Hepatocyte (in vitro differentiated cells): ENCODE data around the gene REST. TPM values are rescaled to one million over a fixed set of nuclear protein-coding genes. Genes with fewer than 3 reads are reported as not detected.

Experiments
- DNase-seq: peaks from one replicate; pipeline ENCODE4 v3.0.0-alpha.2; 2016; ENCODE audit warnings: low spot score
- H2AFZ ChIP-seq: fragments of 200-600 bp; sonication (generic); 2 replicates; pipeline ENCODE4 v1.6.0; 2016; ENCODE audit warnings: antibody characterized with exemption, mild to moderate bottlenecking
- H3K27ac ChIP-seq: fragments of 200-600 bp; sonication (generic); 2 replicates; pipeline ENCODE4 v1.5.1; 2016; ENCODE audit warnings: mild to moderate bottlenecking
- H3K27me3 ChIP-seq: fragments of 200-600 bp; sonication (generic); 2 replicates; pipeline ENCODE4 v1.6.1; 2016
- H3K36me3 ChIP-seq: fragments of 200-600 bp; sonication (generic); replicated peaks from 2 replicates; pipeline ENCODE4 v1.5.1; 2016; ENCODE audit warnings: low read depth; ENCODE audit not compliant: insufficient read depth
- H3K4me1 ChIP-seq: fragments of 200-600 bp; sonication (generic); 2 replicates; pipeline ENCODE4 v1.5.1; 2016; ENCODE audit warnings: mild to moderate bottlenecking, moderate library complexity; ENCODE audit not compliant: insufficient read depth
- H3K4me2 ChIP-seq: fragments of 200-600 bp; sonication (generic); 2 replicates; pipeline ENCODE4 v1.6.0; 2016
- H3K4me3 ChIP-seq: fragments of 200-600 bp; sonication (generic); 2 replicates; pipeline ENCODE4 v1.5.1; 2016; ENCODE audit warnings: mild to moderate bottlenecking
- H3K79me2 ChIP-seq: fragments of 200-600 bp; sonication (generic); 2 replicates; pipeline ENCODE4 v1.6.0; 2017; ENCODE audit warnings: mild to moderate bottlenecking
- H3K9me2 ChIP-seq: fragments of 200-600 bp; sonication (generic); replicated peaks from 2 replicates; pipeline ENCODE4 v1.6.0; 2017; ENCODE audit warnings: mild to moderate bottlenecking; ENCODE audit not compliant: insufficient read depth
- H3K9me3 ChIP-seq: fragments of 200-600 bp; sonication (generic); 2 replicates; pipeline ENCODE4 v1.5.1; 2016; ENCODE audit warnings: low read depth, mild to moderate bottlenecking
- H4K20me1 ChIP-seq: fragments of 200-600 bp; sonication (generic); 2 replicates; pipeline ENCODE4 v1.6.0; 2016; ENCODE audit warnings: mild to moderate bottlenecking; ENCODE audit not compliant: insufficient read depth, poor library complexity, severe bottlenecking
- EZH2 ChIP-seq: fragments of 200-600 bp; sonication (generic); IDR thresholded peaks from 2 replicates; pipeline ENCODE4 v1.6.1; 2016; ENCODE audit warnings: antibody characterized with exemption, mild to moderate bottlenecking, borderline replicate concordance
- EZH2phosphoT487 ChIP-seq: fragments of 200-600 bp; sonication (generic); IDR thresholded peaks from one replicate; pipeline ENCODE4 v1.6.1; 2018; ENCODE audit warnings: antibody characterized with exemption, mild to moderate bottlenecking, low read depth, moderate library complexity; ENCODE audit not compliant: unreplicated experiment, severe bottlenecking
- WGBS: methylation state at CpG from one replicate; pipeline ENCODE4 v1.1.6; 2016; ENCODE audit warnings: low lambda C conversion rate; ENCODE audit errors: missing lambda C conversion rate; 5-methylcytosine and 5-hydroxymethylcytosine counted together
- polyA plus RNA-seq: library from polyadenylated mRNA; unstranded; fragments of >200 nt; fragmentation: Nextera tagmentation; extraction: Ambion mirVana; gene quantifications from 2 replicates; pipeline ENCODE4 v1.2.1, GENCODE V29; 2016
- total RNA-seq: library from RNA; depleted of rRNA; stranded (reverse); fragments of >200 nt; gene quantifications from 2 replicates; pipeline ENCODE4 v1.2.3, GENCODE V29; 2014
- TF ChIP-seq, protein P1 (sequence below): fragments of 200-600 bp; sonication (generic); IDR thresholded peaks from 2 replicates; pipeline ENCODE4 v1.5.1; 2016; ENCODE audit warnings: antibody characterized with exemption, mild to moderate bottlenecking; ENCODE audit not compliant: poor library complexity

Gene REST
- total and polyA plus RNA-seq, 2 experiments from 2014 or later = 50.5 to 64.0 TPM

DNA sequence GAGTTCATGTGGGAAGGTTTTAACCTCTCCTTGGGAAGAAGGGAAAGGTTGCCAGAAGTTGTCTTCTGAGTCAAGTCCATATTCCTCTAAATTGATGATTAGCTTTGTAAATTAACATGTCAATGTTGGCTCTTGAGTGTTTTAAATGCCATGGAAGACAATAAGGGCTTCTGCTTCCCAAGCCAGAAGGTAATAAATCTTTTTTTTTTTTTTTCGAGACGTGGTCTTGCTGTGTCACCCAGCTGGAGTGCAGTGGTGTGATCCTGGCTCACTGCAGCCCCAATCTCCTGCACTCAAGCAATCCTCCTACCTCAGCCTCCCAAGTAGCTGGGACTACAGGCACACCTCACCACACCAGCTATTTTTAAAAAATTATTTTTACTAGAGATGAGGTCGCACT, 5.0 kb upstream of the REST start:
- no peaks in the 10 kb centered on the region for H3K4me1 ChIP-seq
- no peaks in the 10 kb centered on the region for H3K9me3 ChIP-seq
- H3K4me2 ChIP-seq = no peak overlapping the region
- 68% methylated on average over 3 of the region's 3 CpGs for WGBS
- no peak overlapping the region for H2AFZ ChIP-seq
- no peaks in the 10 kb centered on the region for H4K20me1 ChIP-seq
- no peak overlapping the region for H3K27ac ChIP-seq
- TF ChIP-seq, protein P1, sequence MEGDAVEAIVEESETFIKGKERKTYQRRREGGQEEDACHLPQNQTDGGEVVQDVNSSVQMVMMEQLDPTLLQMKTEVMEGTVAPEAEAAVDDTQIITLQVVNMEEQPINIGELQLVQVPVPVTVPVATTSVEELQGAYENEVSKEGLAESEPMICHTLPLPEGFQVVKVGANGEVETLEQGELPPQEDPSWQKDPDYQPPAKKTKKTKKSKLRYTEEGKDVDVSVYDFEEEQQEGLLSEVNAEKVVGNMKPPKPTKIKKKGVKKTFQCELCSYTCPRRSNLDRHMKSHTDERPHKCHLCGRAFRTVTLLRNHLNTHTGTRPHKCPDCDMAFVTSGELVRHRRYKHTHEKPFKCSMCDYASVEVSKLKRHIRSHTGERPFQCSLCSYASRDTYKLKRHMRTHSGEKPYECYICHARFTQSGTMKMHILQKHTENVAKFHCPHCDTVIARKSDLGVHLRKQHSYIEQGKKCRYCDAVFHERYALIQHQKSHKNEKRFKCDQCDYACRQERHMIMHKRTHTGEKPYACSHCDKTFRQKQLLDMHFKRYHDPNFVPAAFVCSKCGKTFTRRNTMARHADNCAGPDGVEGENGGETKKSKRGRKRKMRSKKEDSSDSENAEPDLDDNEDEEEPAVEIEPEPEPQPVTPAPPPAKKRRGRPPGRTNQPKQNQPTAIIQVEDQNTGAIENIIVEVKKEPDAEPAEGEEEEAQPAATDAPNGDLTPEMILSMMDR = no peak
- TF ChIP-seq EZH2phosphoT487 (no peak), EZH2 (no peak)
- no peaks in the 10 kb centered on the region for H3K79me2 ChIP-seq
- H3K27me3 ChIP-seq = no peaks in the 10 kb centered on the region
- no peaks in the 10 kb centered on the region for H3K36me3 ChIP-seq
- no peak overlapping the region for H3K4me3 ChIP-seq
- no peaks in the 10 kb centered on the region for H3K9me2 ChIP-seq
- DNase-seq = no peak

DNA sequence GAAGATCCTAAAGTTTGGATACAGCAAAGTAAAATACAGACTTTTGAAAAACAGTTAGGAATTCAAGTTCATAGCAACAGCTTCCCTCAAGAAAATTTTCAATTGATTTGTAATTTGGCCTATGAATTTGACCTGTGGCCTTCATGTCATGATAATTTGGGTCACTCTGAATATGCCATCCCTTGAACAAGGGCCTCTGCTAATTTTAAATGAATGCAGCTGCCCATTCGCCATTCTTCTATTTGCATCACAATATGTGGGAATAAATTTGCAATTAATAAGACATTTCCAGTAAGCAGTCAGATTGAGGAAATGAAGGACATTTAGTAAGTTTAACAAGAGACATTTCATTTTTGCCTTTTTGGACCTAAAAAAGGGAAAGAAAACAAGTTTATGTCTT, 1.9 kb upstream of the REST start:
- TF ChIP-seq, protein P1 = no peak
- TF ChIP-seq EZH2 (no peak), EZH2phosphoT487 (no peak)
- 89% methylated on average over 1 of the region's 1 CpG for WGBS
- no peak overlapping the region for H3K4me2 ChIP-seq
- peaks cover 15% of the 10 kb centered on the region for H3K79me2 ChIP-seq
- H4K20me1 ChIP-seq = peaks cover 11% of the 10 kb centered on the region
- peaks cover 10% of the 10 kb centered on the region for H3K4me1 ChIP-seq
- H3K9me2 ChIP-seq = no peaks in the 10 kb centered on the region
- H3K27ac ChIP-seq = no peak overlapping the region
- no peak overlapping the region for H3K4me3 ChIP-seq
- H2AFZ ChIP-seq = no peak overlapping the region
- H3K9me3 ChIP-seq = no peaks in the 10 kb centered on the region
- no peaks in the 10 kb centered on the region for H3K27me3 ChIP-seq
- H3K36me3 ChIP-seq = no peaks in the 10 kb centered on the region
- no peak for DNase-seq

DNA sequence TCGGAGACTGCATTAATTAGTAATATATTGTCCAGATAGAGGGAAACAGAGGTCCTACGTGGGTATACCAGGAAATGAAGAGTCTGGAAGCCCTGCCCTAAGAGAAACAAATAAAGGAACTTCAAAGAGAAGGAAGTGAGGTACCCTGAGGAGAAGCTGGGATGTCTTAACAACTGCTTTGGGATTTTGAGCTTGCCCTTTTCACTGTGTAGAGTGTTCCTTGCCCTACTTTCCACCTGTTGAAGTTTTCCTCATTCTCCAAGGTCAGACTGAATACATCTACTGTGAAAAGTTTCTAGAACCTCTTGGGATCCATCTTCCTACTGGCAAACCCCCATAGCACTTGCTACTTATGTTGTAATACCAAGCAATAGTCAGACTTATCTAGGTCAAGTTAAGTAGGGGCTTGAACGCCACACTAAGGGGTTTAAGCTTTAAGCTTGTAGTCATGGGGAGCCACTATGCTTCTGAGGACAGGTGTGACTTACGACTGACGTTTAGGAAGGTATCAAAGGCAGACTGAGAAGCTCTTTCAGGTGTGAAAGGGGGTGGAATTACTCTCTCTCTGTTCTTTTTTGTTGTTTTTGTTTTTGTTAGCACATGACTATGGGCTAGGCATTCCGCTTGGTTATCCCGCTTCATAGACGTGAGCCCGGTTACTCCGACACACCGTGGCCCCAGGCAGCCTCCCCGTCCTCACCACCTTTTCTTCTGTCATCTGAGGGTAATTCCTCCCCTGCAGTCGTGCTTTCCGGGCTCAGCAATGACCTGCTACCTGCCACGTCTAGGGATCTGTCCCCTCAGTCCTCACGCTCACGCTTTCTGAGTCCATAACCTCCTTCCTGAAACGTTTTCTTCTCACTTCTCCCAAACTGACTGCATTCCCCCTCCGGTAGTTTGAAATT, 959 bp upstream of the REST start:
- WGBS = 13% methylated on average over 19 of the region's 19 CpGs
- Histone ChIP-seq H3K4me1 (peaks cover 20% of the 10 kb centered on the region), H3K4me3 (peak overlapping the region; percentile 82), H3K79me2 (peaks cover 25% of the 10 kb centered on the region), H3K27ac (peak overlapping the region; percentile 73), H3K9me2 (no peaks in the 10 kb centered on the region), H3K9me3 (no peaks in the 10 kb centered on the region), H2AFZ (peak overlapping the region; percentile 99), H3K4me2 (peak overlapping the region; percentile 84), H3K36me3 (no peaks in the 10 kb centered on the region), H3K27me3 (no peaks in the 10 kb centered on the region), H4K20me1 (peaks cover 20% of the 10 kb centered on the region)
- peak; percentile 19 for DNase-seq
- no peak for TF ChIP-seq EZH2phosphoT487
- TF ChIP-seq EZH2 = no peak
- TF ChIP-seq, protein P1 = no peak
